ENCODE results near the gene PIGQ. TPM values are rescaled to one million over a fixed set of nuclear protein-coding genes. Genes with fewer than 3 reads are reported as not detected.
A peak's percentile ranks its signal among the peaks of the same experiment; 100 is the strongest.

PIGQ gene
- polyA plus RNA-seq, 3 donors: 11.4 to 39.8 (median 12.1) TPM

DNA sequence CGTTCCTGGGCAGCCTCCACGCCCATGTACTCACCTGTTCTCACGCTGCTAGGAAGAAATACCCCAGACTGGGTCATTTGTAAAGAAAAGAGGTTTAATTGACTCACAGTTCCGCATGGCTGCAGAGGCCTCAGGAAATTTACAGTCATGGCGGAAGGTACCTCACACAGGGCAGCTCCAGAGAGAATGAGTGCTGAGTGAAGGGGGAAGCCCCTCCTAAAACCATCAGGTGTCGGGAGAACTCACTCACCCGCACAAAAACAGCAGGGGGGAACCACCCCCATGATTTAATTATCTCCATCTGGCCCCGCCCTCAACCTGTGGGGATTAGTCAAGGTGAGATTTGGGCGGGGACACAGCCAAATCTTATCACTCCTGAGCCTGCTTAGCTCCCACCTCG, 38.3 kb downstream of the PIGQ start:
- 100% methylated on average over 2 of the region's 10 CpGs for WGBS (ENCODE audit: insufficient coverage)
- intact Hi-C loops (cut with micrococcal nuclease): no loop called here
- Histone ChIP-seq H3K36me3 (replicated peaks in 1 of 2; ENCODE audit: control insufficient read depth in 1 of 2, insufficient read depth in 2 of 2, low read length in 2 of 2) (no peaks in the 10 kb centered on the region), H4K20me1 (ENCODE audit: insufficient read depth, low read length) (peaks cover 82% of the 10 kb centered on the region), H3K4me3 (replicated peaks in 1 of 3; ENCODE audit: low read depth in 2 of 3, low read length in 3 of 3) (no peak overlapping the region), H3K9ac (ENCODE audit: insufficient read depth, low read length, poor library complexity, severe bottlenecking) (no peak overlapping the region), H3K9me3 (replicated peaks in 1 of 2; ENCODE audit: control insufficient read depth in 1 of 2, insufficient read depth in 1 of 2, low read length in 2 of 2) (peaks cover 0 to 9% of the 10 kb centered on the region in 2 donors), H3K79me2 (ENCODE audit: insufficient read depth, low read length) (peaks cover 80% of the 10 kb centered on the region), H3K27ac (ENCODE audit: low read depth in 1 of 2, low read length in 2 of 2) (no peak overlapping the region), H3K4me2 (replicated peaks; ENCODE audit: extremely low read depth, low read length, poor library complexity, severe bottlenecking) (no peak overlapping the region), H3K4me1 (ENCODE audit: control insufficient read depth in 1 of 2, insufficient read depth in 2 of 2, low read length in 2 of 2) (no peaks in the 10 kb centered on the region), H2AFZ (ENCODE audit: insufficient read depth, low read depth, low read length, poor library complexity, severe bottlenecking) (no peak overlapping the region), H3K27me3 (ENCODE audit: control insufficient read depth in 2 of 2, insufficient read depth in 2 of 2, low read length in 2 of 2) (no peaks in the 10 kb centered on the region)
- Mint-ChIP-seq H3K9me3 (peaks cover 0 to 24% (median 9%) of the 10 kb centered on the region in 7 donors), H3K36me3 (peaks cover 8 to 32% of the 10 kb centered on the region in 2 donors), H3K27ac (peak overlapping the region in 1 of 7 donors; percentile 54), H3K4me3 (no peak overlapping the region), H3K4me1 (peaks cover 9% of the 10 kb centered on the region), H3K27me3 (ENCODE audit: low read depth in 3 of 3) (no peaks in the 10 kb centered on the region)
- no peak for DNase-seq
- TF ChIP-seq, protein P1, sequence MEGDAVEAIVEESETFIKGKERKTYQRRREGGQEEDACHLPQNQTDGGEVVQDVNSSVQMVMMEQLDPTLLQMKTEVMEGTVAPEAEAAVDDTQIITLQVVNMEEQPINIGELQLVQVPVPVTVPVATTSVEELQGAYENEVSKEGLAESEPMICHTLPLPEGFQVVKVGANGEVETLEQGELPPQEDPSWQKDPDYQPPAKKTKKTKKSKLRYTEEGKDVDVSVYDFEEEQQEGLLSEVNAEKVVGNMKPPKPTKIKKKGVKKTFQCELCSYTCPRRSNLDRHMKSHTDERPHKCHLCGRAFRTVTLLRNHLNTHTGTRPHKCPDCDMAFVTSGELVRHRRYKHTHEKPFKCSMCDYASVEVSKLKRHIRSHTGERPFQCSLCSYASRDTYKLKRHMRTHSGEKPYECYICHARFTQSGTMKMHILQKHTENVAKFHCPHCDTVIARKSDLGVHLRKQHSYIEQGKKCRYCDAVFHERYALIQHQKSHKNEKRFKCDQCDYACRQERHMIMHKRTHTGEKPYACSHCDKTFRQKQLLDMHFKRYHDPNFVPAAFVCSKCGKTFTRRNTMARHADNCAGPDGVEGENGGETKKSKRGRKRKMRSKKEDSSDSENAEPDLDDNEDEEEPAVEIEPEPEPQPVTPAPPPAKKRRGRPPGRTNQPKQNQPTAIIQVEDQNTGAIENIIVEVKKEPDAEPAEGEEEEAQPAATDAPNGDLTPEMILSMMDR (IDR thresholded peaks at IDR 0.05): no peak

DNA sequence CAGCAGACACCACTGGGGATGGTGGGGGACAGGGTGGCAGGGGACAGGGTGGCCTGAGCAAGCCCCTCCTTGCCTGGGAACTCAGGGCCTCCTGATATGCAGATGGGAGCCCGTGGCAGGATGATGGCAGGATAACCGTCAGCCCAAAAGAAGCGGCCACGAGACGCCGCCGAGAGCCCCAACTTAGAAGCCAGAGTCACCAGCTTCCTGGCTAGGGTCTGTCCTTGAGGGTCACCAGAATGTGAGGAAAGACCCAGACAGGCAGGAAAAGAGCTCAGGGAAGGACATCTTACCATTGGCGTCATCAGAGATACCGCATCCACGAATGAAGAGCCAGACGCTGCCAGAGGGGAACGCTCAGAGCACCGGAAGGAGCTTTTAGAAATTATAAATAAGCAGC, 39.5 kb downstream of the PIGQ start:
- peaks cover 16 to 33% of the 10 kb centered on the region in 2 donors for H3K36me3 Mint-ChIP-seq
- 96% methylated on average over 8 of the region's 13 CpGs for WGBS (ENCODE audit: insufficient coverage)
- H3K9me3 ChIP-seq (replicated peaks in 1 of 2; ENCODE audit: control insufficient read depth in 1 of 2, insufficient read depth in 1 of 2, low read length in 2 of 2): peaks cover 0 to 9% of the 10 kb centered on the region in 2 donors
- no peak for DNase-seq
- H3K36me3 ChIP-seq (replicated peaks in 1 of 2; ENCODE audit: control insufficient read depth in 1 of 2, insufficient read depth in 2 of 2, low read length in 2 of 2): peaks cover 7 to 10% of the 10 kb centered on the region in 2 donors
- no peak overlapping the region for H3K9ac ChIP-seq (ENCODE audit: insufficient read depth, low read length, poor library complexity, severe bottlenecking)
- H3K4me2 ChIP-seq (replicated peaks; ENCODE audit: extremely low read depth, low read length, poor library complexity, severe bottlenecking): no peak overlapping the region
- intact Hi-C loops (cut with micrococcal nuclease): no loop called here
- H3K4me3 Mint-ChIP-seq: no peak overlapping the region
- H3K79me2 ChIP-seq (ENCODE audit: insufficient read depth, low read length): peaks cover 78% of the 10 kb centered on the region
- TF ChIP-seq, protein P1 (IDR thresholded peaks at IDR 0.05): no peak
- H3K4me3 ChIP-seq (replicated peaks in 1 of 3; ENCODE audit: low read depth in 2 of 3, low read length in 3 of 3): no peak overlapping the region
- peak overlapping the region in 1 of 7 donors; percentile 63 for H3K27ac Mint-ChIP-seq
- H3K9me3 Mint-ChIP-seq: peaks cover 0 to 24% (median 9%) of the 10 kb centered on the region in 7 donors
- H3K4me1 ChIP-seq (ENCODE audit: control insufficient read depth in 1 of 2, insufficient read depth in 2 of 2, low read length in 2 of 2): no peaks in the 10 kb centered on the region
- no peaks in the 10 kb centered on the region for H3K27me3 ChIP-seq (ENCODE audit: control insufficient read depth in 2 of 2, insufficient read depth in 2 of 2, low read length in 2 of 2)
- H3K27me3 Mint-ChIP-seq (ENCODE audit: low read depth in 3 of 3): peaks cover 0 to 2% (median 0%) of the 10 kb centered on the region in 3 donors
- no peak overlapping the region for H3K27ac ChIP-seq (ENCODE audit: low read depth in 1 of 2, low read length in 2 of 2)
- peaks cover 6% of the 10 kb centered on the region for H3K4me1 Mint-ChIP-seq
- no peak overlapping the region for H2AFZ ChIP-seq (ENCODE audit: insufficient read depth, low read depth, low read length, poor library complexity, severe bottlenecking)
- H4K20me1 ChIP-seq (ENCODE audit: insufficient read depth, low read length): peaks cover 81% of the 10 kb centered on the region

Measured in CD14-positive monocyte (primary cell).